H1 (cell line): ENCODE data around the gene ARSA. TPM values are rescaled to one million over a fixed set of nuclear protein-coding genes. Genes with fewer than 3 reads are reported as not detected.

Source experiments
- CTBP2 ChIP-seq: IDR thresholded peaks from 2 replicates; pipeline ENCODE4 v1.7.0; 2011; ENCODE audit warnings: borderline replicate concordance, mild to moderate bottlenecking, moderate library complexity, mixed read lengths, low read length; ENCODE audit not compliant: insufficient read depth, insufficient read length
- JUND ChIP-seq: IDR thresholded peaks from 2 replicates; pipeline ENCODE4 v1.6.1; 2011; ENCODE audit warnings: mild to moderate bottlenecking, improper control_type of control experiment, low read length
- KDM4A ChIP-seq: IDR thresholded peaks from one replicate; pipeline ENCODE4 v1.7.1; 2012; ENCODE audit warnings: low read depth, mild to moderate bottlenecking, moderate library complexity, low read length, inconsistent platforms; ENCODE audit not compliant: severe bottlenecking
- SIN3A ChIP-seq, 2 experiments: IDR thresholded peaks in 1 of 2; conservative IDR thresholded peaks in 1 of 2; 2 replicates each; pipeline ENCODE4 v1.6.1; 2011 to 2012; ENCODE audit warnings: low read length in 2 of 2, improper control_type of control experiment in 1 of 2, low read depth in 1 of 2, mild to moderate bottlenecking in 1 of 2
- TAF1 ChIP-seq: IDR thresholded peaks from 2 replicates; pipeline ENCODE4 v1.6.1; 2011; ENCODE audit warnings: mild to moderate bottlenecking, low read depth, low read length
- polyA plus RNA-seq, 7 experiments: library from polyadenylated mRNA; depleted of rRNA in 3 of 7; stranded (reverse) in 5 of 7; unstranded in 2 of 7; fragments of >200 nt in 5 of 7; fragments of 200-250 nt in 2 of 7; gene quantifications; 1 replicate in 5 of 7; 2 replicates in 1 of 7; 4 replicates in 1 of 7; pipeline versions ENCODE4 v1.2.1 to v1.2.3, GENCODE V29; 2011 to 2013; ENCODE audit warnings: missing spikeins in 2 of 7, mixed read lengths in 2 of 7
- total RNA-seq: library from RNA; stranded (reverse); fragmentation: NEBNext Ultra II Directional; extraction: Animal tissue kit (Norgen Biotek cat#: 25700); gene quantifications from 2 replicates; pipeline ENCODE4 v1.2.1, GENCODE V29; 2021
- TF ChIP-seq, protein P1 (sequence below): fragments of 300-600 bp; sonication (generic); IDR thresholded peaks from 2 replicates; pipeline ENCODE4 v1.7.1; 2012; ENCODE audit warnings: low read length, moderate library complexity, mild to moderate bottlenecking, inconsistent platforms; ENCODE audit not compliant: insufficient replicate concordance

The ARSA gene
- total and polyA plus RNA-seq, 2 of the 8 experiments (the other 6 are each of a cell fraction or from before 2014, with no cell fraction given) = 9.8 to 10.1 TPM

DNA sequence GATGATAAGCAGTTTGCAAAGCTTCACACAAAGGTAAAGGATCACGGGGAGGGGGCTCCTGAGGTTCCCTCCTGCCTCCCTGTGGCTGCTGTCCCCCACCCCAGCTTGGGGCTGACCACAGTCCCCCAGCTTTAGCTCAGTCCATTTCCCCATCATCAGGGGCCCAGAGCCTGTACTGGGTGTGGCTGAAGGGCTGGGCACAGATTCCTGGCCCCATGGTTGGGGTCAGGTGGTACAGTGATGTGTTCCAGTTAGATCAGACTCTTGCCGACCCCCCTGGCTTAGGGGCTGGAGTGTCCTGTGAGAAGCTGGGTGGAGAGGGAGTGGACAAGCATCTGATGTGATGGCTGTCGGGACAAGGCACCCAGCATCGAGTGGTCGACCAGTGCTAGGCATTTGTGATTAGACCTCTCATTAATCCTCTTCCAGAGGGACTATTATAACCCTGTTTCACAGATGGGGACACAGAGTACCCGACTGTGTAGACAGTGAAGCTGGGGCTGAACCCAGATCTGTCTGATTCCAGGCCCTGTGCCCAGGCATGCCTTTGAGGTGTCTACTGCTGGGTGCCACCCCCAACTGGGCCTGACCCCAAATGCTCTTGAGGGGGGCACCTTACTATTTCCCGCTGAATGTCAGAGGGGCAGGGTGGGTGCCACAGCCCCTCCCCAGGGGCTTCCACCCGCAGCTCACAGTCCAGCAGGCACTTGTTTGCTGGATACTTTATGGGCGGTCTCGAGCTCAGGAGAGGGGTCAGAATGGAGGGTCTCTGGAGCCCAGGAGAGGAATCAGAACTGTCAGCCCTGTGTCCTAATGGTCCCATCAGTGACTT is 48.9 kb upstream of the ARSA start (continued):
- no peak for TF ChIP-seq SIN3A (conservative IDR thresholded peaks at IDR 0.05 in 1 of 2, IDR thresholded peaks at IDR 0.05 in 1 of 2; ENCODE audit: low read depth in 1 of 2, low read length in 2 of 2)
- no peak for TF ChIP-seq JUND
- TF ChIP-seq CTBP2 = no peak
- no peak for TF ChIP-seq KDM4A
- TF ChIP-seq, protein P1, sequence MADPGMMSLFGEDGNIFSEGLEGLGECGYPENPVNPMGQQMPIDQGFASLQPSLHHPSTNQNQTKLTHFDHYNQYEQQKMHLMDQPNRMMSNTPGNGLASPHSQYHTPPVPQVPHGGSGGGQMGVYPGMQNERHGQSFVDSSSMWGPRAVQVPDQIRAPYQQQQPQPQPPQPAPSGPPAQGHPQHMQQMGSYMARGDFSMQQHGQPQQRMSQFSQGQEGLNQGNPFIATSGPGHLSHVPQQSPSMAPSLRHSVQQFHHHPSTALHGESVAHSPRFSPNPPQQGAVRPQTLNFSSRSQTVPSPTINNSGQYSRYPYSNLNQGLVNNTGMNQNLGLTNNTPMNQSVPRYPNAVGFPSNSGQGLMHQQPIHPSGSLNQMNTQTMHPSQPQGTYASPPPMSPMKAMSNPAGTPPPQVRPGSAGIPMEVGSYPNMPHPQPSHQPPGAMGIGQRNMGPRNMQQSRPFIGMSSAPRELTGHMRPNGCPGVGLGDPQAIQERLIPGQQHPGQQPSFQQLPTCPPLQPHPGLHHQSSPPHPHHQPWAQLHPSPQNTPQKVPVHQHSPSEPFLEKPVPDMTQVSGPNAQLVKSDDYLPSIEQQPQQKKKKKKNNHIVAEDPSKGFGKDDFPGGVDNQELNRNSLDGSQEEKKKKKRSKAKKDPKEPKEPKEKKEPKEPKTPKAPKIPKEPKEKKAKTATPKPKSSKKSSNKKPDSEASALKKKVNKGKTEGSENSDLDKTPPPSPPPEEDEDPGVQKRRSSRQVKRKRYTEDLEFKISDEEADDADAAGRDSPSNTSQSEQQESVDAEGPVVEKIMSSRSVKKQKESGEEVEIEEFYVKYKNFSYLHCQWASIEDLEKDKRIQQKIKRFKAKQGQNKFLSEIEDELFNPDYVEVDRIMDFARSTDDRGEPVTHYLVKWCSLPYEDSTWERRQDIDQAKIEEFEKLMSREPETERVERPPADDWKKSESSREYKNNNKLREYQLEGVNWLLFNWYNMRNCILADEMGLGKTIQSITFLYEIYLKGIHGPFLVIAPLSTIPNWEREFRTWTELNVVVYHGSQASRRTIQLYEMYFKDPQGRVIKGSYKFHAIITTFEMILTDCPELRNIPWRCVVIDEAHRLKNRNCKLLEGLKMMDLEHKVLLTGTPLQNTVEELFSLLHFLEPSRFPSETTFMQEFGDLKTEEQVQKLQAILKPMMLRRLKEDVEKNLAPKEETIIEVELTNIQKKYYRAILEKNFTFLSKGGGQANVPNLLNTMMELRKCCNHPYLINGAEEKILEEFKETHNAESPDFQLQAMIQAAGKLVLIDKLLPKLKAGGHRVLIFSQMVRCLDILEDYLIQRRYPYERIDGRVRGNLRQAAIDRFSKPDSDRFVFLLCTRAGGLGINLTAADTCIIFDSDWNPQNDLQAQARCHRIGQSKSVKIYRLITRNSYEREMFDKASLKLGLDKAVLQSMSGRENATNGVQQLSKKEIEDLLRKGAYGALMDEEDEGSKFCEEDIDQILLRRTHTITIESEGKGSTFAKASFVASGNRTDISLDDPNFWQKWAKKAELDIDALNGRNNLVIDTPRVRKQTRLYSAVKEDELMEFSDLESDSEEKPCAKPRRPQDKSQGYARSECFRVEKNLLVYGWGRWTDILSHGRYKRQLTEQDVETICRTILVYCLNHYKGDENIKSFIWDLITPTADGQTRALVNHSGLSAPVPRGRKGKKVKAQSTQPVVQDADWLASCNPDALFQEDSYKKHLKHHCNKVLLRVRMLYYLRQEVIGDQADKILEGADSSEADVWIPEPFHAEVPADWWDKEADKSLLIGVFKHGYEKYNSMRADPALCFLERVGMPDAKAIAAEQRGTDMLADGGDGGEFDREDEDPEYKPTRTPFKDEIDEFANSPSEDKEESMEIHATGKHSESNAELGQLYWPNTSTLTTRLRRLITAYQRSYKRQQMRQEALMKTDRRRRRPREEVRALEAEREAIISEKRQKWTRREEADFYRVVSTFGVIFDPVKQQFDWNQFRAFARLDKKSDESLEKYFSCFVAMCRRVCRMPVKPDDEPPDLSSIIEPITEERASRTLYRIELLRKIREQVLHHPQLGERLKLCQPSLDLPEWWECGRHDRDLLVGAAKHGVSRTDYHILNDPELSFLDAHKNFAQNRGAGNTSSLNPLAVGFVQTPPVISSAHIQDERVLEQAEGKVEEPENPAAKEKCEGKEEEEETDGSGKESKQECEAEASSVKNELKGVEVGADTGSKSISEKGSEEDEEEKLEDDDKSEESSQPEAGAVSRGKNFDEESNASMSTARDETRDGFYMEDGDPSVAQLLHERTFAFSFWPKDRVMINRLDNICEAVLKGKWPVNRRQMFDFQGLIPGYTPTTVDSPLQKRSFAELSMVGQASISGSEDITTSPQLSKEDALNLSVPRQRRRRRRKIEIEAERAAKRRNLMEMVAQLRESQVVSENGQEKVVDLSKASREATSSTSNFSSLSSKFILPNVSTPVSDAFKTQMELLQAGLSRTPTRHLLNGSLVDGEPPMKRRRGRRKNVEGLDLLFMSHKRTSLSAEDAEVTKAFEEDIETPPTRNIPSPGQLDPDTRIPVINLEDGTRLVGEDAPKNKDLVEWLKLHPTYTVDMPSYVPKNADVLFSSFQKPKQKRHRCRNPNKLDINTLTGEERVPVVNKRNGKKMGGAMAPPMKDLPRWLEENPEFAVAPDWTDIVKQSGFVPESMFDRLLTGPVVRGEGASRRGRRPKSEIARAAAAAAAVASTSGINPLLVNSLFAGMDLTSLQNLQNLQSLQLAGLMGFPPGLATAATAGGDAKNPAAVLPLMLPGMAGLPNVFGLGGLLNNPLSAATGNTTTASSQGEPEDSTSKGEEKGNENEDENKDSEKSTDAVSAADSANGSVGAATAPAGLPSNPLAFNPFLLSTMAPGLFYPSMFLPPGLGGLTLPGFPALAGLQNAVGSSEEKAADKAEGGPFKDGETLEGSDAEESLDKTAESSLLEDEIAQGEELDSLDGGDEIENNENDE = no peak
- TF ChIP-seq TAF1 = no peak
